GM18517 (cell line): ENCODE results near the gene LDLRAD4.
"Not testable (repeated sequence)": the region's sequence is repeated elsewhere in the genome, so short reads cannot be mapped to it uniquely, and the experiment has no call there.

Experiments used
- ATAC-seq: cut with Tn5 transposase; IDR thresholded peaks from one replicate; pipeline ENCODE4 v1.9.1; 2021; ENCODE audit warnings: mild to moderate bottlenecking, moderate library complexity; ENCODE audit not compliant: unreplicated experiment

The LDLRAD4 gene

GRCh38 chr18:13603304-13604019 lies 384.9 kb downstream of the LDLRAD4 start:
- ATAC-seq: no peak

GRCh38 chr18:13604786-13605185 lies 386.2 kb downstream of the LDLRAD4 start:
- no peak for ATAC-seq

GRCh38 chr18:13605477-13605876 lies 386.9 kb downstream of the LDLRAD4 start:
- no peak for ATAC-seq

- ATAC-seq: no peak
These were observed 387.3 kb downstream of the LDLRAD4 start for GRCh38 chr18:13605901-13606300.

- no peak for ATAC-seq
These were observed 388.2 kb downstream of the LDLRAD4 start for GRCh38 chr18:13606604-13607254.

GRCh38 chr18:13608024-13608562 lies 389.5 kb downstream of the LDLRAD4 start:
- ATAC-seq: not testable (repeated sequence)

- ATAC-seq: no peak
These were observed 390.4 kb downstream of the LDLRAD4 start for GRCh38 chr18:13608791-13609532.

GRCh38 chr18:13610555-13611141 lies 392.1 kb downstream of the LDLRAD4 start:
- ATAC-seq: no peak

- peak; percentile 20 for ATAC-seq
These were observed 392.6 kb downstream of the LDLRAD4 start for GRCh38 chr18:13611142-13611600.

GRCh38 chr18:13611601-13612195 lies 393.1 kb downstream of the LDLRAD4 start:
- peak; percentile 2 for ATAC-seq

- peak; percentile 71 for ATAC-seq
These were observed 393.8 kb downstream of the LDLRAD4 start for GRCh38 chr18:13612196-13612997.

GRCh38 chr18:13613099-13613498 lies 394.5 kb downstream of the LDLRAD4 start:
- ATAC-seq: no peak

- no peak for ATAC-seq
These were observed 395.3 kb downstream of the LDLRAD4 start for GRCh38 chr18:13613591-13614501.

- no peak for ATAC-seq
These were observed 396.2 kb downstream of the LDLRAD4 start for GRCh38 chr18:13614641-13615288.

- no peak for ATAC-seq
These were observed 396.9 kb downstream of the LDLRAD4 start for GRCh38 chr18:13615432-13615861.

- ATAC-seq: no peak
These were observed 397.5 kb downstream of the LDLRAD4 start for GRCh38 chr18:13616041-13616440.

GRCh38 chr18:13616525-13617035 lies 398.0 kb downstream of the LDLRAD4 start:
- ATAC-seq: no peak
